ENCODE results near the gene THSD4.

GRCh38 chr15:71729319-71729718, 614.0 kb downstream of the THSD4 start:
- TF ChIP-seq CTCF (conservative IDR thresholded peaks at IDR 0.05; ENCODE audit: low read depth, low read length), result no peak
- no peak for TF ChIP-seq POLR2A (IDR thresholded peaks at IDR 0.05; ENCODE audit: low read depth, low read length)
- TF ChIP-seq CEBPB (IDR thresholded peaks at IDR 0.05; ENCODE audit: low read depth, low read length), result no peak
- TF ChIP-seq MAZ (IDR thresholded peaks at IDR 0.05; ENCODE audit: borderline replicate concordance, low read depth, low read length), result no peak
- no peak for TF ChIP-seq FOS (IDR thresholded peaks at IDR 0.05; ENCODE audit: low read depth, low read length)
- no peak for TF ChIP-seq MXI1 (IDR thresholded peaks at IDR 0.05; ENCODE audit: borderline replicate concordance, low read depth, low read length)
- no peak for TF ChIP-seq BHLHE40 (IDR thresholded peaks at IDR 0.05; ENCODE audit: low read depth, low read length)
- no peak for TF ChIP-seq RCOR1 (IDR thresholded peaks at IDR 0.05; ENCODE audit: insufficient replicate concordance, low read length)

Measured in IMR-90 (cell line).